Gastroesophageal sphincter (tissue), 3 donors: ENCODE results near the gene TMEM154.

Experiments used
- POLR2AphosphoS5 ChIP-seq: sonication (generic); formaldehyde crosslinking; IDR thresholded peaks from one replicate; pipeline ENCODE4 v1.6.1; 2017; ENCODE audit warnings: antibody characterized with exemption
- TF ChIP-seq, protein P1 (sequence below), 4 experiments: fragments of 200-600 bp in 2 of 4; fragments of 450-650 bp in 2 of 4; sonication (generic) in 1 of 4; IDR thresholded peaks; one replicate each; pipeline ENCODE4 v1.5.1; 2017 to 2019; ENCODE audit warnings: antibody characterized with exemption in 4 of 4, mild to moderate bottlenecking in 2 of 4, moderate library complexity in 2 of 4

GRCh38 chr4:152708796-152709195 is 29.0 kb upstream of the TMEM154 start:
- no peak for TF ChIP-seq POLR2AphosphoS5
- TF ChIP-seq, protein P1, sequence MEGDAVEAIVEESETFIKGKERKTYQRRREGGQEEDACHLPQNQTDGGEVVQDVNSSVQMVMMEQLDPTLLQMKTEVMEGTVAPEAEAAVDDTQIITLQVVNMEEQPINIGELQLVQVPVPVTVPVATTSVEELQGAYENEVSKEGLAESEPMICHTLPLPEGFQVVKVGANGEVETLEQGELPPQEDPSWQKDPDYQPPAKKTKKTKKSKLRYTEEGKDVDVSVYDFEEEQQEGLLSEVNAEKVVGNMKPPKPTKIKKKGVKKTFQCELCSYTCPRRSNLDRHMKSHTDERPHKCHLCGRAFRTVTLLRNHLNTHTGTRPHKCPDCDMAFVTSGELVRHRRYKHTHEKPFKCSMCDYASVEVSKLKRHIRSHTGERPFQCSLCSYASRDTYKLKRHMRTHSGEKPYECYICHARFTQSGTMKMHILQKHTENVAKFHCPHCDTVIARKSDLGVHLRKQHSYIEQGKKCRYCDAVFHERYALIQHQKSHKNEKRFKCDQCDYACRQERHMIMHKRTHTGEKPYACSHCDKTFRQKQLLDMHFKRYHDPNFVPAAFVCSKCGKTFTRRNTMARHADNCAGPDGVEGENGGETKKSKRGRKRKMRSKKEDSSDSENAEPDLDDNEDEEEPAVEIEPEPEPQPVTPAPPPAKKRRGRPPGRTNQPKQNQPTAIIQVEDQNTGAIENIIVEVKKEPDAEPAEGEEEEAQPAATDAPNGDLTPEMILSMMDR (IDR thresholded peaks at IDR 0.05) = no peak
